Neural progenitor cell (in vitro differentiated cells): ENCODE data around the gene TENT5C.

Experiments
- EZH2 ChIP-seq: fragments of 200-600 bp; sonication (generic); IDR thresholded peaks from 2 replicates; pipeline ENCODE4 v1.6.1; 2017; ENCODE audit warnings: antibody characterized with exemption, mild to moderate bottlenecking, moderate library complexity
- EZH2phosphoT487 ChIP-seq: fragments of 200-600 bp; sonication (generic); IDR thresholded peaks from 2 replicates; pipeline ENCODE4 v1.6.1; 2017; ENCODE audit warnings: antibody characterized with exemption
- TF ChIP-seq, protein P1 (sequence below): fragments of 200-600 bp; sonication (generic); IDR thresholded peaks from 2 replicates; pipeline ENCODE4 v1.5.1; 2017; ENCODE audit warnings: antibody characterized with exemption, mild to moderate bottlenecking

DNA sequence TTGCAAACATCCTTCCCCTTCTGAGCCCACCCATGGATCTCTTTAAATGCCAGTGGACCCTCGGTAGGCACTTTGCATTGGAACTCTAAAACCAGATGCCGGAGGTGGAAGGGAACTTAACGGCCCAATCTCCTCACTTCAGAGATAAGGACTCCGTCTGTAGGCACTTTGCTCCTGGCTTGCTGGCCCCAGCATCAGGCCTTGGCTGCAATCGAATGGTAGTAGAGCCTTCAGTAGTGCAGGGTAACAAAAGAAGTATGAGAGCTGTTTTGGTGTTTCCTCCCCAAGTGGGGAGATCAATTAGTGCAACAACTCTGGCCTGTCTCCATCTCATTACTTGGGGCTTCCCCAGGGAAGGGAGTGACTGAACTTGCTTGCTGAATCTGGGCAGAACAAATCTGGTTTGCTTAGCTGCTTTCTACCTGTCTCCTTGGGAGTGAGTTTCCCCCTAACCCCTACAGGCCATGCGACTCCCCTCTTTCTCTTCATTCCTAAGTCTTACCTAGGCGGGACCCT is 70.8 kb downstream of the TENT5C start:
- TF ChIP-seq, protein P1, sequence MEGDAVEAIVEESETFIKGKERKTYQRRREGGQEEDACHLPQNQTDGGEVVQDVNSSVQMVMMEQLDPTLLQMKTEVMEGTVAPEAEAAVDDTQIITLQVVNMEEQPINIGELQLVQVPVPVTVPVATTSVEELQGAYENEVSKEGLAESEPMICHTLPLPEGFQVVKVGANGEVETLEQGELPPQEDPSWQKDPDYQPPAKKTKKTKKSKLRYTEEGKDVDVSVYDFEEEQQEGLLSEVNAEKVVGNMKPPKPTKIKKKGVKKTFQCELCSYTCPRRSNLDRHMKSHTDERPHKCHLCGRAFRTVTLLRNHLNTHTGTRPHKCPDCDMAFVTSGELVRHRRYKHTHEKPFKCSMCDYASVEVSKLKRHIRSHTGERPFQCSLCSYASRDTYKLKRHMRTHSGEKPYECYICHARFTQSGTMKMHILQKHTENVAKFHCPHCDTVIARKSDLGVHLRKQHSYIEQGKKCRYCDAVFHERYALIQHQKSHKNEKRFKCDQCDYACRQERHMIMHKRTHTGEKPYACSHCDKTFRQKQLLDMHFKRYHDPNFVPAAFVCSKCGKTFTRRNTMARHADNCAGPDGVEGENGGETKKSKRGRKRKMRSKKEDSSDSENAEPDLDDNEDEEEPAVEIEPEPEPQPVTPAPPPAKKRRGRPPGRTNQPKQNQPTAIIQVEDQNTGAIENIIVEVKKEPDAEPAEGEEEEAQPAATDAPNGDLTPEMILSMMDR, result no peak
- TF ChIP-seq EZH2, result no peak
- no peak for TF ChIP-seq EZH2phosphoT487
